Dendritic cell treated with granulocyte-macrophage colony-stimulating factor and Interleukin-4, amounts not matched to agents 40 ng/mL and 50 ng/mL, for 4 days (primary cell): Measurements from ENCODE around the gene CLIP1.
"Not testable (repeated sequence)": the region's sequence is repeated elsewhere in the genome, so short reads cannot be mapped to it uniquely, and the experiment has no call there.

Experiments
- H3K27ac Mint-ChIP-seq: one replicate; pipeline ENCODE4 v1.8.0; 2022; ENCODE audit warnings: mild to moderate bottlenecking, mixed read lengths
- H3K27me3 Mint-ChIP-seq: one replicate; pipeline ENCODE4 v1.8.0; 2022; ENCODE audit warnings: mild to moderate bottlenecking, mixed read lengths
- H3K36me3 Mint-ChIP-seq: one replicate; pipeline ENCODE4 v1.8.0; 2022; ENCODE audit warnings: low read depth, mixed read lengths
- H3K4me1 Mint-ChIP-seq: one replicate; pipeline ENCODE4 v1.8.0; 2022; ENCODE audit warnings: low read depth, mixed read lengths
- H3K4me3 Mint-ChIP-seq: one replicate; pipeline ENCODE4 v1.8.0; 2022; ENCODE audit warnings: mild to moderate bottlenecking, moderate library complexity, mixed read lengths
- H3K9me3 Mint-ChIP-seq: one replicate; pipeline ENCODE4 v1.8.0; 2022; ENCODE audit warnings: mixed read lengths
- intact Hi-C: fragments of 100-400 bp; cut with micrococcal nuclease; formaldehyde crosslinking; loops from one replicate; pipeline ENCODE4 v1.15.0; 2022

The CLIP1 gene

GRCh38 chr12:122421821-122422729 is at the start of gene CLIP1:
CLIP1 (minus strand) TSS chr12:122422669; CDS start chr12:122380452, 42,217 bp downstream.
- Mint-ChIP-seq H3K36me3 (peaks cover 16% of the 10 kb centered on the region), H3K27me3 (no peaks in the 10 kb centered on the region)

GRCh38 chr12:122471324-122472226 is 49.1 kb upstream of the CLIP1 start:
- Mint-ChIP-seq H3K36me3 (peaks cover 52% of the 10 kb centered on the region), H3K4me3 (no peak overlapping the region), H3K27ac (no peak overlapping the region), H3K9me3 (no peaks in the 10 kb centered on the region), H3K4me1 (no peaks in the 10 kb centered on the region), H3K27me3 (no peaks in the 10 kb centered on the region)
- intact Hi-C loops: loop anchor here (1.0 kb wide), 1 partner anchor 72 kb away; no protein-coding TSS in a partner anchor

More at GRCh38 chr12:122421821-122422729, at the start of gene CLIP1:
- Mint-ChIP-seq H3K9me3 (no peaks in the 10 kb centered on the region), H3K27ac (peak within 1 kb of the TSS; percentile 94), H3K4me3 (peak within 1 kb of the TSS; percentile 88), H3K4me1 (peaks cover 30% of the 10 kb centered on the region)
- intact Hi-C loops: loop anchor here (2.0 kb wide), 2 partner anchors 21 to 79 kb away; partner anchors contain the start of gene ZCCHC8

GRCh38 chr12:122470576-122470975 is 48.1 kb upstream of the CLIP1 start:
- H3K4me1 Mint-ChIP-seq, intact Hi-C loops: not testable (repeated sequence)

GRCh38 chr12:122469856-122470255 is 47.4 kb upstream of the CLIP1 start:
- H3K4me1 Mint-ChIP-seq: not testable (repeated sequence)

More at GRCh38 chr12:122470576-122470975, 48.1 kb upstream of the CLIP1 start:
- not testable (repeated sequence) for H3K4me3 Mint-ChIP-seq, H3K9me3 Mint-ChIP-seq, H3K27ac Mint-ChIP-seq, H3K27me3 Mint-ChIP-seq
- peaks cover 42% of the 10 kb centered on the region for H3K36me3 Mint-ChIP-seq

GRCh38 chr12:122467983-122468382 is 45.5 kb upstream of the CLIP1 start:
- intact Hi-C loops: no loop called here
- no peaks in the 10 kb centered on the region for H3K4me1 Mint-ChIP-seq
- no peak overlapping the region for H3K4me3 Mint-ChIP-seq
- no peak overlapping the region for H3K27ac Mint-ChIP-seq
- H3K36me3 Mint-ChIP-seq: peaks cover 16% of the 10 kb centered on the region
- H3K27me3 Mint-ChIP-seq: no peaks in the 10 kb centered on the region
- no peaks in the 10 kb centered on the region for H3K9me3 Mint-ChIP-seq

More at GRCh38 chr12:122469856-122470255, 47.4 kb upstream of the CLIP1 start:
- H3K4me3 Mint-ChIP-seq, H3K9me3 Mint-ChIP-seq, H3K27ac Mint-ChIP-seq, intact Hi-C loops, H3K27me3 Mint-ChIP-seq: not testable (repeated sequence)
- peaks cover 35% of the 10 kb centered on the region for H3K36me3 Mint-ChIP-seq

GRCh38 chr12:122464317-122465042 is 42.0 kb upstream of the CLIP1 start:
- H3K9me3 Mint-ChIP-seq, H3K36me3 Mint-ChIP-seq, intact Hi-C loops, H3K4me3 Mint-ChIP-seq, H3K27ac Mint-ChIP-seq, H3K4me1 Mint-ChIP-seq, H3K27me3 Mint-ChIP-seq: not testable (repeated sequence)

GRCh38 chr12:122460641-122461040 is 38.2 kb upstream of the CLIP1 start:
- Mint-ChIP-seq H3K36me3 (no peaks in the 10 kb centered on the region), H3K9me3 (no peaks in the 10 kb centered on the region), H3K4me1 (peaks cover 13% of the 10 kb centered on the region), H3K27ac (peak overlapping the region; percentile 63), H3K27me3 (no peaks in the 10 kb centered on the region), H3K4me3 (no peak overlapping the region)
- intact Hi-C loops: no loop called here

DNA sequence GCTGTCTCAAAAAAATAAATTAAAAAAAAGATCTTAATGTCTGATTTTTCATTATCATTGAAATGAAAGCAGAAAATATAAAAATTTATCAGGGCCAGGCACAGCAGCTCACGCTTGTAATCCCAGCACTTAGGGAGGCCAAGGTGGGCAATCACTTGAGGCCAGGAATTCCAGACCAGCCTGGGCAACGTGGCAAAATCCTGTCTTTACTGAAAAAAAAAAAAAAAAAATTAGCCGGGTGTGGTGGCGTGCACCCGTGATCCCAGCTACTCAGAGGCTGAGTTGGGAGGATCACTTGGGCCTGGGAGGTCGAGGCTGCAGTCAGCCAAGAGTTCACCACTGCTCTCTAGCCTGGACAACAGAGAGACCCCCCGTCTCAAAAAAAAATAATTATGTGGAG is 37.6 kb upstream of the CLIP1 start:
- no peaks in the 10 kb centered on the region for H3K36me3 Mint-ChIP-seq
- H3K27ac Mint-ChIP-seq: peak overlapping the region; percentile 63
- no peaks in the 10 kb centered on the region for H3K9me3 Mint-ChIP-seq
- intact Hi-C loops: no loop called here
- peaks cover 13% of the 10 kb centered on the region for H3K4me1 Mint-ChIP-seq
- no peaks in the 10 kb centered on the region for H3K27me3 Mint-ChIP-seq
- no peak overlapping the region for H3K4me3 Mint-ChIP-seq

DNA sequence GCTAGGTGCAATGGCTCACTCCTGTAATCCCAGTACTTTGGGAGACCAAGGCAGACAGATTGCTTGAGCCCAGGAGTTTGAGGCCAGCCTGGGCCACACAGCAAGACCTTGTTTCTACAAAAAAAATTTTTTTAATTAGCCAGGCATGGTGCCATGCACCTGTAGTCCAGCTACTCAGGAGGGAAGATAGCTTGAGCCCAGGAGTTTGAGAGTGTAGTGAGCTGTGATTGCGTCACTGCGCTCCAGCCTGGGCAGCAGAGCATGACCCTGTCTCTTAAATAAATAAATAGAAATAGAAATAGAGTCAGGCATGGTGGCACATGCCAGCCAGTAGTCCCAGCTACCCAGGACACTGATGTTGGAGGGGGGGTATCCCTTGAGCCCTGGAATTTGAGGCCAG is 36.7 kb upstream of the CLIP1 start:
- Mint-ChIP-seq H3K27ac (no peak overlapping the region), H3K9me3 (no peaks in the 10 kb centered on the region), H3K4me3 (no peak overlapping the region), H3K27me3 (no peaks in the 10 kb centered on the region), H3K36me3 (no peaks in the 10 kb centered on the region), H3K4me1 (peaks cover 13% of the 10 kb centered on the region)
- intact Hi-C loops: no loop called here

- H3K27ac Mint-ChIP-seq: no peak overlapping the region
- no peaks in the 10 kb centered on the region for H3K27me3 Mint-ChIP-seq
- no peaks in the 10 kb centered on the region for H3K9me3 Mint-ChIP-seq
- peaks cover 5% of the 10 kb centered on the region for H3K36me3 Mint-ChIP-seq
- H3K4me3 Mint-ChIP-seq: no peak overlapping the region
- intact Hi-C loops: no loop called here
- peaks cover 22% of the 10 kb centered on the region for H3K4me1 Mint-ChIP-seq
These were observed 35.9 kb upstream of the CLIP1 start for GRCh38 chr12:122458105-122459035.

DNA sequence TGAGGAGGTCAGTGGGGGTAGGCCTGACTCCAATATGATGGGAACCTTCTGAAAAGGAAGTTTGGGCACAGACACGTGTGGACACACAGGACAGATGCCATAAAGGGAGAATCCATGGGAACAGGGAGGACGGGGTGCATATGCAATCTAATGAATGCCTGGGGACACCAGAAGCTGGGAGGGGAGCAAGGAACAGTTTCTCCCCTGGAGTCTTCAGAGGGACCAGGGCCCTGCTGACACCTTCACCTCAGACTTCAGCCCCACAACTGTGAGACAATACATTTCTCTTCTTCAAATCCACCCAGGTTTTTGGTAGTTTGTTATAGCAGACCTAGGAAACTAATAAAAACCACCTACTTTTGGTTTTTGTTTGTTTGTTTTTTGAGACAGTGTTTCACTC is 35.2 kb upstream of the CLIP1 start:
- no peaks in the 10 kb centered on the region for H3K9me3 Mint-ChIP-seq
- H3K4me1 Mint-ChIP-seq: peaks cover 28% of the 10 kb centered on the region
- intact Hi-C loops: no loop called here
- H3K27me3 Mint-ChIP-seq: no peaks in the 10 kb centered on the region
- peaks cover 5% of the 10 kb centered on the region for H3K36me3 Mint-ChIP-seq
- no peak overlapping the region for H3K4me3 Mint-ChIP-seq
- no peak overlapping the region for H3K27ac Mint-ChIP-seq

GRCh38 chr12:122454739-122455138 is 32.3 kb upstream of the CLIP1 start:
- no peaks in the 10 kb centered on the region for H3K27me3 Mint-ChIP-seq
- H3K9me3 Mint-ChIP-seq: no peaks in the 10 kb centered on the region
- H3K27ac Mint-ChIP-seq: no peak overlapping the region
- H3K4me3 Mint-ChIP-seq: no peak overlapping the region
- H3K36me3 Mint-ChIP-seq: peaks cover 5% of the 10 kb centered on the region
- H3K4me1 Mint-ChIP-seq: peaks cover 22% of the 10 kb centered on the region
- intact Hi-C loops: no loop called here
